Liver (tissue), 9 donors: Measurements from ENCODE around the gene SH3RF3. TPM values are rescaled to one million over a fixed set of nuclear protein-coding genes. Genes with fewer than 3 reads are reported as not detected.

Experiments used
- DNase-seq: peaks from one replicate; pipeline ENCODE4 v3.0.0-alpha.2; 2017; ENCODE audit warnings: low spot score
- H3K27ac ChIP-seq, 2 donors: one replicate each; pipeline ENCODE4 v1.7.0; 2013; ENCODE audit warnings: inconsistent platforms in 2 of 2, low read length in 2 of 2, control low read depth in 1 of 2, low read depth in 1 of 2, mild to moderate bottlenecking in 1 of 2
- H3K27me3 ChIP-seq, 4 donors: one replicate each; pipeline versions ENCODE4 v1.6.1 to v1.7.0; 2013; ENCODE audit warnings: low read length in 3 of 4, inconsistent platforms in 1 of 4, mild to moderate bottlenecking in 1 of 4, moderate library complexity in 1 of 4; ENCODE audit not compliant: control insufficient read depth in 4 of 4, insufficient read depth in 4 of 4
- H3K36me3 ChIP-seq, 4 donors: one replicate each; pipeline versions ENCODE4 v1.6.1 to v1.7.0; 2013; ENCODE audit warnings: low read length in 3 of 4, mild to moderate bottlenecking in 3 of 4, low read depth in 1 of 4, moderate library complexity in 1 of 4; ENCODE audit not compliant: control insufficient read depth in 4 of 4, insufficient read depth in 3 of 4
- H3K4me1 ChIP-seq, 4 donors: one replicate each; pipeline versions ENCODE4 v1.6.1 to v1.7.0; 2013; ENCODE audit warnings: low read length in 3 of 4, mild to moderate bottlenecking in 3 of 4, moderate library complexity in 1 of 4; ENCODE audit not compliant: control insufficient read depth in 4 of 4, insufficient read depth in 4 of 4
- H3K4me3 ChIP-seq, 3 donors: one replicate each; pipeline versions ENCODE4 v1.6.1 to v1.7.0; 2013; ENCODE audit warnings: low read length in 3 of 3, control low read depth in 1 of 3, low read depth in 1 of 3, mild to moderate bottlenecking in 1 of 3
- H3K9ac ChIP-seq, 2 donors: one replicate each; pipeline ENCODE4 v1.7.0; 2013; ENCODE audit warnings: low read length in 2 of 2, mild to moderate bottlenecking in 2 of 2, moderate library complexity in 2 of 2, control low read depth in 1 of 2, low read depth in 1 of 2
- H3K9me3 ChIP-seq, 4 donors: one replicate each; pipeline versions ENCODE4 v1.6.1 to v1.7.0; 2013; ENCODE audit warnings: low read length in 3 of 4; ENCODE audit not compliant: control insufficient read depth in 4 of 4
- ATF3 ChIP-seq: IDR thresholded peaks from 2 replicates; pipeline ENCODE4 v1.6.1; 2016; ENCODE audit warnings: antibody characterized with exemption
- CTCF ChIP-seq: fragments of 150-350 bp; IDR thresholded peaks from 2 replicates; pipeline ENCODE4 v1.5.1; 2017; ENCODE audit warnings: improper control_type of control experiment, low read depth, low read length; ENCODE audit not compliant: missing input control
- EGR1 ChIP-seq, 2 donors: IDR thresholded peaks; 2 replicates each; pipeline ENCODE4 v1.6.1; 2016 to 2018; ENCODE audit warnings: antibody characterized with exemption in 2 of 2, low read depth in 2 of 2
- FOXA1 ChIP-seq: IDR thresholded peaks from 2 replicates; pipeline ENCODE4 v1.6.1; 2016; ENCODE audit warnings: antibody characterized with exemption
- FOXA2 ChIP-seq: IDR thresholded peaks from 2 replicates; pipeline ENCODE4 v1.6.1; 2016; ENCODE audit warnings: antibody characterized with exemption
- GABPA ChIP-seq, 2 donors: IDR thresholded peaks in 1 of 2; conservative IDR thresholded peaks in 1 of 2; 2 replicates each; pipeline ENCODE4 v1.6.1; 2016; ENCODE audit warnings: antibody characterized with exemption in 2 of 2, mild to moderate bottlenecking in 1 of 2, moderate library complexity in 1 of 2
- HNF4A ChIP-seq, 2 donors: conservative IDR thresholded peaks; 2 replicates each; pipeline ENCODE4 v1.6.1; 2016; ENCODE audit warnings: antibody characterized with exemption in 2 of 2, mild to moderate bottlenecking in 2 of 2
- HNF4G ChIP-seq: IDR thresholded peaks from 2 replicates; pipeline ENCODE4 v1.6.1; 2016; ENCODE audit warnings: antibody characterized with exemption
- JUND ChIP-seq, 2 donors: IDR thresholded peaks; 2 replicates each; pipeline ENCODE4 v1.6.1; 2016; ENCODE audit warnings: antibody characterized with exemption in 2 of 2
- MAX ChIP-seq: IDR thresholded peaks from 2 replicates; pipeline ENCODE4 v1.6.1; 2016; ENCODE audit warnings: antibody characterized with exemption
- NR2F2 ChIP-seq: IDR thresholded peaks from 2 replicates; pipeline ENCODE4 v1.6.1; 2016; ENCODE audit warnings: antibody characterized with exemption
- RAD21 ChIP-seq, 2 donors: IDR thresholded peaks; 2 replicates each; pipeline ENCODE4 v1.6.1; 2016; ENCODE audit warnings: antibody characterized with exemption in 2 of 2, mild to moderate bottlenecking in 2 of 2
- REST ChIP-seq: IDR thresholded peaks from 2 replicates; pipeline ENCODE4 v1.6.1; 2016; ENCODE audit warnings: antibody characterized with exemption, mild to moderate bottlenecking
- RXRA ChIP-seq, 2 donors: IDR thresholded peaks; 2 replicates each; pipeline ENCODE4 v1.6.1; 2017 to 2018; ENCODE audit warnings: antibody characterized with exemption in 2 of 2, mild to moderate bottlenecking in 1 of 2
- SP1 ChIP-seq: IDR thresholded peaks from 2 replicates; pipeline ENCODE4 v1.6.1; 2018; ENCODE audit warnings: antibody characterized with exemption, mild to moderate bottlenecking
- TAF1 ChIP-seq: conservative IDR thresholded peaks from 2 replicates; pipeline ENCODE4 v1.6.1; 2016; ENCODE audit warnings: antibody characterized with exemption, mild to moderate bottlenecking
- ZBTB33 ChIP-seq: IDR thresholded peaks from 2 replicates; pipeline ENCODE4 v1.6.1; 2016; ENCODE audit warnings: antibody characterized with exemption
- WGBS: extraction: QIAGEN DNeasy Blood & Tissue Kit; methylation state at CpG from one replicate; pipeline ENCODE4 v1.1.7; 2013; 5-methylcytosine and 5-hydroxymethylcytosine counted together
- polyA plus RNA-seq, 2 donors: library from polyadenylated mRNA; stranded (reverse) in 1 of 2; unstranded in 1 of 2; fragments of 200-250 nt in 1 of 2; fragments of >200 nt in 1 of 2; fragmentation: Nextera tagmentation in 1 of 2; extraction: Ambion mirVana in 1 of 2; gene quantifications; one replicate each; pipeline versions ENCODE4 v1.2.1 to v1.2.3, GENCODE V29; 2013 to 2015
- total RNA-seq, 2 donors: library from RNA; depleted of rRNA; stranded (reverse); fragments of >200 nt; gene quantifications; one replicate each; pipeline ENCODE4 v1.2.3, GENCODE V29; 2014
- donor health status: healthy.
- donor health status: healthy.
- donor health status: healthy.
- donor health status: healthy.
- donor health status: healthy.

The SH3RF3 gene
- total and polyA plus RNA-seq, 4 donors, result 0.11 to 1.0 (median 0.54) TPM

- Histone ChIP-seq H3K4me3 (no peak overlapping the region), H3K9me3 (no peaks in the 10 kb centered on the region), H3K4me1 (peaks cover 8 to 19% (median 12%) of the 10 kb centered on the region in 4 donors), H3K9ac (no peak overlapping the region), H3K27me3 (no peaks in the 10 kb centered on the region), H3K27ac (no peak overlapping the region), H3K36me3 (no peaks in the 10 kb centered on the region)
- DNase-seq, result no peak
- WGBS, result 82% methylated on average over 7 of the region's 7 CpGs
- no peak for TF ChIP-seq NR2F2
- TF ChIP-seq JUND (IDR thresholded peaks at IDR 0.05), result no peak
- TF ChIP-seq REST, result no peak
- no peak for TF ChIP-seq ATF3
- no peak for TF ChIP-seq MAX
- no peak for TF ChIP-seq TAF1
These were observed 325.9 kb downstream of the SH3RF3 start for GRCh38 chr2:109454765-109455394.

GRCh38 chr2:109455731-109456691, 327.0 kb downstream of the SH3RF3 start:
- no peak overlapping the region for H3K9ac ChIP-seq
- H3K36me3 ChIP-seq, result no peaks in the 10 kb centered on the region
- H3K4me1 ChIP-seq, result peaks cover 8 to 16% (median 11%) of the 10 kb centered on the region in 4 donors
- H3K9me3 ChIP-seq, result no peaks in the 10 kb centered on the region
- DNase-seq, result no peak
- 83% methylated on average over 21 of the region's 21 CpGs for WGBS
- H3K27ac ChIP-seq, result no peak overlapping the region
- no peak overlapping the region for H3K4me3 ChIP-seq
- no peaks in the 10 kb centered on the region for H3K27me3 ChIP-seq
- TF ChIP-seq JUND (IDR thresholded peaks at IDR 0.05), result no peak
- peak in 1 of 2 donors; percentile 18 for TF ChIP-seq RAD21 (IDR thresholded peaks at IDR 0.05)
- TF ChIP-seq NR2F2, result peak; percentile 78

GRCh38 chr2:109456776-109457175, 327.8 kb downstream of the SH3RF3 start:
- 91% methylated on average over 8 of the region's 8 CpGs for WGBS
- DNase-seq, result no peak
- TF ChIP-seq MAX, result no peak
- TF ChIP-seq HNF4A (conservative IDR thresholded peaks at IDR 0.05), result no peak
- TF ChIP-seq JUND (IDR thresholded peaks at IDR 0.05), result no peak
- TF ChIP-seq SP1, result no peak
- TF ChIP-seq GABPA (IDR thresholded peaks at IDR 0.05 in 1 of 2, conservative IDR thresholded peaks at IDR 0.05 in 1 of 2), result no peak
- no peak for TF ChIP-seq ZBTB33
- no peak for TF ChIP-seq TAF1
- TF ChIP-seq FOXA2, result no peak
- no peak for TF ChIP-seq FOXA1
- TF ChIP-seq EGR1 (IDR thresholded peaks at IDR 0.05; ENCODE audit: low read depth in 2 of 2), result no peak
- TF ChIP-seq RXRA (IDR thresholded peaks at IDR 0.05), result no peak
- no peak for TF ChIP-seq HNF4G
- TF ChIP-seq RAD21 (IDR thresholded peaks at IDR 0.05), result no peak
- no peak for TF ChIP-seq CTCF

More at GRCh38 chr2:109456776-109457175, 327.8 kb downstream of the SH3RF3 start:
- H3K36me3 ChIP-seq, result no peaks in the 10 kb centered on the region
- no peak overlapping the region for H3K4me3 ChIP-seq
- H3K4me1 ChIP-seq, result peaks cover 8 to 16% (median 10%) of the 10 kb centered on the region in 4 donors
- H3K27ac ChIP-seq, result no peak overlapping the region
- H3K9ac ChIP-seq, result no peak overlapping the region
- no peaks in the 10 kb centered on the region for H3K9me3 ChIP-seq
- no peaks in the 10 kb centered on the region for H3K27me3 ChIP-seq
